Stimulated activated CD4-positive, alpha-beta T cell treated with anti-CD3 and anti-CD28 coated beads, Interleukin-2, amount 100 ng/mL, for 48 hours (primary cell): Measurements from ENCODE around the gene MRGPRX4.
"Not testable (repeated sequence)": the region's sequence is repeated elsewhere in the genome, so short reads cannot be mapped to it uniquely, and the experiment has no call there.

ENCODE experiments used
- DNase-seq, 2 donors: peaks; one replicate each; pipeline ENCODE4 v3.0.0-alpha.2; 2020

MRGPRX4 gene

GRCh38 chr11:18172666-18173065, at the start of gene MRGPRX4:
Gene MRGPRX4 (plus strand): TSS chr11:18172837. CDS start chr11:18173257, 420 bp downstream.
- no peak for DNase-seq

GRCh38 chr11:18131115-18131514, 41.5 kb upstream of the MRGPRX4 start:
- not testable (repeated sequence) for DNase-seq

GRCh38 chr11:18132341-18132740, 40.3 kb upstream of the MRGPRX4 start, which contains the start of gene MRGPRX3:
Gene MRGPRX3 (plus strand): TSS chr11:18132571. CDS start chr11:18137203, 4,632 bp downstream.
- no peak for DNase-seq

GRCh38 chr11:18135308-18135707, 37.3 kb upstream of the MRGPRX4 start:
- no peak for DNase-seq

- no peak for DNase-seq
Measured at GRCh38 chr11:18137186-18137800, 35.3 kb upstream of the MRGPRX4 start.

GRCh38 chr11:18140145-18140544, 32.5 kb upstream of the MRGPRX4 start:
- no peak for DNase-seq

- no peak for DNase-seq
Measured at GRCh38 chr11:18144243-18144642, 28.4 kb upstream of the MRGPRX4 start.

GRCh38 chr11:18145025-18145424, 27.6 kb upstream of the MRGPRX4 start:
- no peak for DNase-seq

GRCh38 chr11:18145837-18146236, 26.8 kb upstream of the MRGPRX4 start:
- DNase-seq, result no peak

GRCh38 chr11:18151581-18151980, 21.1 kb upstream of the MRGPRX4 start:
- DNase-seq, result no peak

- no peak for DNase-seq
Measured at GRCh38 chr11:18168372-18168771, 4.3 kb upstream of the MRGPRX4 start.

GRCh38 chr11:18171377-18172000, 1.1 kb upstream of the MRGPRX4 start:
- DNase-seq, result no peak

- DNase-seq, result no peak
Measured at GRCh38 chr11:18173225-18173866, 709 bp downstream of the MRGPRX4 start.

- DNase-seq, result no peak
Measured at GRCh38 chr11:18188796-18189195, 16.2 kb downstream of the MRGPRX4 start.

GRCh38 chr11:18189476-18190245, 17.0 kb downstream of the MRGPRX4 start:
- not testable (repeated sequence) for DNase-seq

GRCh38 chr11:18191376-18191775, 18.7 kb downstream of the MRGPRX4 start:
- no peak for DNase-seq

GRCh38 chr11:18193010-18193409, 20.4 kb downstream of the MRGPRX4 start:
- DNase-seq, result no peak

- no peak for DNase-seq
Measured at GRCh38 chr11:18196532-18196931, 23.9 kb downstream of the MRGPRX4 start.

GRCh38 chr11:18197738-18198137, 25.1 kb downstream of the MRGPRX4 start:
- not testable (repeated sequence) for DNase-seq

GRCh38 chr11:18203723-18204122, 31.1 kb downstream of the MRGPRX4 start:
- no peak for DNase-seq

GRCh38 chr11:18204220-18204619, 31.6 kb downstream of the MRGPRX4 start:
- no peak for DNase-seq

- no peak for DNase-seq
Measured at GRCh38 chr11:18204771-18205170, 32.1 kb downstream of the MRGPRX4 start.

GRCh38 chr11:18209058-18209457, 36.4 kb downstream of the MRGPRX4 start:
- DNase-seq, result no peak
